Measurements from ENCODE around the gene HTR2A. TPM values are rescaled to one million over a fixed set of nuclear protein-coding genes. Genes with fewer than 3 reads are reported as not detected.

Gene HTR2A
- total RNA-seq, 1 experiment from 2014 or later = not detected

DNA sequence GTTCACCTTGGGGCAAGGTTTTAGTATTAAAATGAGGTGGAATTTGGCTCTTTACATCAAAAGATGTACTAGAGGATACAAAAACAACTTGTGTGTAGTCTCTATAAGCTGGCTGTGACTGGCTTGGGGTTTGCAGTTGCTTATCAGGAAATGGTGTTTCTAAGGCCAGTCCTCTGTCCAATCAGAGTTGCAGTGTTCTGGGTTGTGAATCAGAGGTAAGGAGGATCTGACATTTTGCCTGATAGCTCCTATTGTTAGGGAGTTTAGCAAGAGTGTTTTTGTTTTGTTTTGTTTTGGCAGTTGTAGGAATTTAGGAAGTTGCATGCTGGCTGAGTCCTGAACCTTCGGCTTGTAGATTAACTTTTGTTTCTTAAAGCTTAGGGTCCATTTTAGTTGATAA, 79.8 kb downstream of the HTR2A start:
- H2AFZ ChIP-seq (ENCODE audit: low read depth, low read length, poor library complexity, severe bottlenecking) = no peak overlapping the region
- no peak for ATAC-seq
- CTCF ChIA-PET = no interaction called here

More for the DNA sequence above, 79.8 kb downstream of the HTR2A start:
- Histone ChIP-seq H3K36me3 (ENCODE audit: control insufficient read depth in 1 of 2, insufficient read depth in 2 of 2, low read length in 2 of 2) (no peaks in the 10 kb centered on the region), H3K27ac (ENCODE audit: low read depth, low read length) (no peak overlapping the region), H3K4me2 (ENCODE audit: low read length) (no peak overlapping the region), H4K20me1 (ENCODE audit: insufficient read depth) (no peaks in the 10 kb centered on the region), H3K4me1 (ENCODE audit: control insufficient read depth in 1 of 2, insufficient read depth in 2 of 2, low read length in 2 of 2) (no peaks in the 10 kb centered on the region), H3K27me3 (ENCODE audit: insufficient read depth, low read length) (no peaks in the 10 kb centered on the region), H3K9ac (ENCODE audit: low read length) (no peak overlapping the region), H3K9me3 (ENCODE audit: control insufficient read depth in 1 of 2, insufficient read depth in 1 of 2, low read depth in 1 of 2, low read length in 2 of 2) (peaks cover 0 to 3% of the 10 kb centered on the region in 2 experiments; a peak in 2 of 4 replicates), H3K79me2 (ENCODE audit: insufficient read depth, low read length) (no peaks in the 10 kb centered on the region), H3K4me3 (replicated peaks in 1 of 2; ENCODE audit: low read depth in 1 of 2, low read length in 2 of 2) (no peak overlapping the region), H3K9me2 (ENCODE audit: insufficient read depth) (no peaks in the 10 kb centered on the region)
- ChIA-PET RAD21 (ENCODE audit: low non-redundant PET in 1 of 2, low total read pairs in 2 of 2, uncharacterized antibody in 2 of 2, unreplicated experiment in 2 of 2) (no interaction called here), POLR2A (no interaction called here)
- TF ChIP-seq JUND (IDR thresholded peaks at IDR 0.05) = no peak
- TF ChIP-seq, protein P1, sequence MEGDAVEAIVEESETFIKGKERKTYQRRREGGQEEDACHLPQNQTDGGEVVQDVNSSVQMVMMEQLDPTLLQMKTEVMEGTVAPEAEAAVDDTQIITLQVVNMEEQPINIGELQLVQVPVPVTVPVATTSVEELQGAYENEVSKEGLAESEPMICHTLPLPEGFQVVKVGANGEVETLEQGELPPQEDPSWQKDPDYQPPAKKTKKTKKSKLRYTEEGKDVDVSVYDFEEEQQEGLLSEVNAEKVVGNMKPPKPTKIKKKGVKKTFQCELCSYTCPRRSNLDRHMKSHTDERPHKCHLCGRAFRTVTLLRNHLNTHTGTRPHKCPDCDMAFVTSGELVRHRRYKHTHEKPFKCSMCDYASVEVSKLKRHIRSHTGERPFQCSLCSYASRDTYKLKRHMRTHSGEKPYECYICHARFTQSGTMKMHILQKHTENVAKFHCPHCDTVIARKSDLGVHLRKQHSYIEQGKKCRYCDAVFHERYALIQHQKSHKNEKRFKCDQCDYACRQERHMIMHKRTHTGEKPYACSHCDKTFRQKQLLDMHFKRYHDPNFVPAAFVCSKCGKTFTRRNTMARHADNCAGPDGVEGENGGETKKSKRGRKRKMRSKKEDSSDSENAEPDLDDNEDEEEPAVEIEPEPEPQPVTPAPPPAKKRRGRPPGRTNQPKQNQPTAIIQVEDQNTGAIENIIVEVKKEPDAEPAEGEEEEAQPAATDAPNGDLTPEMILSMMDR (IDR thresholded peaks at IDR 0.05 in 2 of 3, conservative IDR thresholded peaks at IDR 0.05 in 1 of 3; ENCODE audit: borderline replicate concordance in 1 of 3, insufficient read depth in 1 of 3, low read depth in 2 of 3, low read length in 2 of 3) = no peak
- TF ChIP-seq ZFX (IDR thresholded peaks at IDR 0.05) = no peak
- TF ChIP-seq ELF1 (IDR thresholded peaks at IDR 0.05; ENCODE audit: borderline replicate concordance, low read depth) = no peak
- TF ChIP-seq MAX (IDR thresholded peaks at IDR 0.05) = no peak
- no peak for TF ChIP-seq CBX3 (IDR thresholded peaks at IDR 0.05; ENCODE audit: low read depth)
- TF ChIP-seq EZH2phosphoT487 (IDR thresholded peaks at IDR 0.05; ENCODE audit: borderline replicate concordance) = no peak
- TF ChIP-seq REST (IDR thresholded peaks at IDR 0.05; ENCODE audit: low read depth) = no peak
- TF ChIP-seq, protein P2, sequence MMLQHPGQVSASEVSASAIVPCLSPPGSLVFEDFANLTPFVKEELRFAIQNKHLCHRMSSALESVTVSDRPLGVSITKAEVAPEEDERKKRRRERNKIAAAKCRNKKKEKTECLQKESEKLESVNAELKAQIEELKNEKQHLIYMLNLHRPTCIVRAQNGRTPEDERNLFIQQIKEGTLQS (IDR thresholded peaks at IDR 0.05) = no peak
- TF ChIP-seq EZH2 (IDR thresholded peaks at IDR 0.05) = no peak
- no peak for TF ChIP-seq SP1 (IDR thresholded peaks at IDR 0.05; ENCODE audit: low read depth)
- BruUV-seq (replicated peaks) = no TSS peak
- no peak for DNase-seq (ENCODE audit: low read depth, low spot score)
- intact Hi-C loops (cut with micrococcal nuclease) = no loop called here
